GM12878 (cell line): ENCODE measurements around the gene USP21. TPM values are rescaled to one million over a fixed set of nuclear protein-coding genes. Genes with fewer than 3 reads are reported as not detected.

Experiments used
- ATAC-seq: fragments of 200-7000 bp; cut with Tn5 transposase; 3 replicates; pipeline ENCODE4 v1.9.1; 2020; ENCODE audit warnings: mild to moderate bottlenecking, moderate library complexity
- BruUV-seq: library from RNA; stranded (reverse); fragments of 400-500 nt; replicated peaks from 2 replicates; lab custom pipeline; 2021; lab: Mats Ljungman, UMichigan
- CTCF ChIA-PET: fragments of 300-600 bp; sonication (Branson Sonifier 250); formaldehyde crosslinking; extraction: SDS; loops from one replicate; lab custom pipeline; 2021; ENCODE audit warnings: inconsistent platforms; lab: Yijun Ruan, JAX
- POLR2A ChIA-PET: fragments of 350-600 bp; formaldehyde crosslinking; extraction: SDS; loops from one replicate; lab custom pipeline; 2021; ENCODE audit warnings: inconsistent platforms; lab: Charles Lee
- RAD21 ChIA-PET: fragments of 300-600 bp; sonication (Branson Sonifier 250); formaldehyde crosslinking; loops from one replicate; lab custom pipeline; 2023; ENCODE audit warnings: antibody characterized with exemption; ENCODE audit not compliant: unreplicated experiment; lab: Charles Lee
- SMC1A ChIA-PET: fragments of 300-600 bp; sonication (Branson Sonifier 250); formaldehyde crosslinking; loops from one replicate; lab custom pipeline; 2023; ENCODE audit not compliant: unreplicated experiment, uncharacterized antibody; lab: Charles Lee
- DNase-seq: peaks from one replicate; pipeline ENCODE4 v3.0.0-alpha.2; 2011; ENCODE audit warnings: low read depth, low spot score
- FAIRE-seq: peaks from 3 replicates; lab custom pipeline; 2011; peaks lifted over from hg19 to GRCh38; lab: Jason Lieb, UNC
- H2AFZ ChIP-seq: 2 replicates; pipeline ENCODE4 v1.6.0; 2011; ENCODE audit warnings: low read depth, low read length, control low read depth; ENCODE audit not compliant: control insufficient read depth
- H3K27ac ChIP-seq: 2 replicates; pipeline ENCODE4 v1.5.1; 2011; ENCODE audit warnings: control low read depth; ENCODE audit not compliant: control insufficient read depth, insufficient read depth
- H3K27me3 ChIP-seq, 2 experiments: replicated peaks in 1 of 2; 2 replicates each; pipeline versions ENCODE4 v1.6.0 to v1.6.1; 2011; ENCODE audit warnings: low read length in 1 of 2; ENCODE audit not compliant: control insufficient read depth in 2 of 2, insufficient read depth in 2 of 2
- H3K36me3 ChIP-seq, 2 experiments: 2 replicates each; pipeline ENCODE4 v1.5.1; 2011; ENCODE audit warnings: low read length in 1 of 2; ENCODE audit not compliant: control insufficient read depth in 2 of 2, insufficient read depth in 2 of 2
- H3K4me1 ChIP-seq: 2 replicates; pipeline ENCODE4 v1.6.1; 2011; ENCODE audit warnings: mild to moderate bottlenecking, low read length, moderate library complexity, mixed read lengths; ENCODE audit not compliant: control insufficient read depth, insufficient read depth
- H3K4me2 ChIP-seq: 2 replicates; pipeline ENCODE4 v1.6.0; 2011; ENCODE audit warnings: control low read depth; ENCODE audit not compliant: control insufficient read depth, insufficient read depth
- H3K4me3 ChIP-seq: fragments of 200-600 bp; sonication (generic); 2 replicates; pipeline ENCODE4 v1.5.1; 2016
- H3K79me2 ChIP-seq: 2 replicates; pipeline ENCODE4 v1.6.0; 2011; ENCODE audit warnings: low read length; ENCODE audit not compliant: control insufficient read depth, insufficient read depth
- H3K9ac ChIP-seq: 2 replicates; pipeline ENCODE4 v1.8.0; 2011; ENCODE audit warnings: low read length, control low read depth, mixed read lengths; ENCODE audit not compliant: control insufficient read depth, insufficient read depth
- H3K9me3 ChIP-seq: replicated peaks from 3 replicates; pipeline ENCODE4 v1.5.1; 2011; ENCODE audit warnings: mild to moderate bottlenecking, low read length; ENCODE audit not compliant: control insufficient read depth, insufficient read depth
- H4K20me1 ChIP-seq: 2 replicates; pipeline ENCODE4 v1.6.0; 2011; ENCODE audit not compliant: control insufficient read depth, insufficient read depth
- CBX3 ChIP-seq: fragments of 200-600 bp; sonication (generic); IDR thresholded peaks from 2 replicates; pipeline ENCODE4 v1.6.1; 2016; ENCODE audit warnings: low read depth, borderline replicate concordance
- PKNOX1 ChIP-seq: fragments of 450-650 bp; IDR thresholded peaks from 2 replicates; pipeline ENCODE4 v1.6.1; 2016; ENCODE audit warnings: mild to moderate bottlenecking
- POLR2AphosphoS5 ChIP-seq: IDR thresholded peaks from 2 replicates; pipeline ENCODE4 v1.6.1; 2011; ENCODE audit warnings: mild to moderate bottlenecking, low read length, inconsistent platforms
- RAD21 ChIP-seq: IDR thresholded peaks from 2 replicates; pipeline ENCODE4 v1.6.1; 2011; ENCODE audit warnings: mild to moderate bottlenecking, low read depth, low read length, moderate library complexity; ENCODE audit not compliant: insufficient read depth
- SMAD1 ChIP-seq: fragments of 450-650 bp; IDR thresholded peaks from 2 replicates; pipeline ENCODE4 v1.6.1; 2018; ENCODE audit warnings: mild to moderate bottlenecking, low read depth; ENCODE audit not compliant: partially characterized antibody
- ZNF384 ChIP-seq: IDR thresholded peaks from 2 replicates; pipeline ENCODE4 v1.6.1; 2012; ENCODE audit warnings: low read depth, mild to moderate bottlenecking, low read length, improper control_type of control experiment, borderline replicate concordance
- WGBS: methylation state at CpG from one replicate; pipeline ENCODE4 v1.1.6; 2016; ENCODE audit warnings: low lambda C conversion rate; ENCODE audit not compliant: insufficient replicate concordance, insufficient coverage; ENCODE audit errors: missing lambda C conversion rate; 5-methylcytosine and 5-hydroxymethylcytosine counted together
- in situ Hi-C: fragments of 300-500 bp; cut with MboI; formaldehyde crosslinking; loops from 9 replicates; pipeline ENCODE4 v1.14.3; 2018; ENCODE audit warnings: mixed read lengths
- intact Hi-C: fragments of 100-400 bp; cut with micrococcal nuclease; formaldehyde crosslinking; loops from one replicate; pipeline ENCODE4 v1.14.2; 2022; ENCODE audit not compliant: unreplicated experiment
- polyA plus RNA-seq, 11 experiments: library from polyadenylated mRNA; depleted of rRNA in 4 of 11; unstranded in 6 of 11; stranded (reverse) in 5 of 11; fragments of >200 nt; fragmentation: Nextera tagmentation in 4 of 11; fragmentation: Illumina TruSeq in 1 of 11; extraction: Ambion mirVana in 4 of 11; extraction: Trizol in 1 of 11; gene quantifications; 1 replicate in 1 of 11; 2 replicates in 10 of 11; pipeline versions ENCODE4 v1.2.1 to v1.2.3, GENCODE V29; 2011 to 2016; ENCODE audit warnings: inconsistent platforms in 2 of 11, missing spikeins in 2 of 11, low read depth in 1 of 11
- total RNA-seq, 4 experiments: library from RNA; depleted of rRNA in 3 of 4; stranded (reverse); fragments of >200 nt in 3 of 4; fragmentation: Illumina TruSeq in 1 of 4; extraction: Trizol in 1 of 4; gene quantifications; 2 replicates each; pipeline versions ENCODE4 v1.2.1 to v1.2.3, GENCODE V29; 2013 to 2021
- TF ChIP-seq, protein P1 (sequence below): fragments of 150-350 bp; IDR thresholded peaks from 2 replicates; pipeline ENCODE4 v1.6.1; 2016; ENCODE audit warnings: low read depth, low read length
- TF ChIP-seq, protein P2 (sequence below): IDR thresholded peaks from 2 replicates; pipeline ENCODE4 v1.6.1; 2011; ENCODE audit warnings: borderline replicate concordance, low read depth, mild to moderate bottlenecking, moderate library complexity, mixed read lengths, low read length; ENCODE audit not compliant: insufficient read depth; ENCODE audit errors: extremely low read length

Gene USP21
- total and polyA plus RNA-seq, 10 of the 15 experiments (the other 5 are each of a cell fraction or from before 2014, with no cell fraction given): 3.2 to 28.6 (median 16.6) TPM

GRCh38 chr1:161206411-161207140, 47.3 kb downstream of the USP21 start:
- intact Hi-C loops (loop anchor here (5.0 kb wide), 2 partner anchors 86 to 176 kb away; no protein-coding TSS in a partner anchor), in situ Hi-C loops (no loop called here)
- no peak overlapping the region for H3K9ac ChIP-seq

DNA sequence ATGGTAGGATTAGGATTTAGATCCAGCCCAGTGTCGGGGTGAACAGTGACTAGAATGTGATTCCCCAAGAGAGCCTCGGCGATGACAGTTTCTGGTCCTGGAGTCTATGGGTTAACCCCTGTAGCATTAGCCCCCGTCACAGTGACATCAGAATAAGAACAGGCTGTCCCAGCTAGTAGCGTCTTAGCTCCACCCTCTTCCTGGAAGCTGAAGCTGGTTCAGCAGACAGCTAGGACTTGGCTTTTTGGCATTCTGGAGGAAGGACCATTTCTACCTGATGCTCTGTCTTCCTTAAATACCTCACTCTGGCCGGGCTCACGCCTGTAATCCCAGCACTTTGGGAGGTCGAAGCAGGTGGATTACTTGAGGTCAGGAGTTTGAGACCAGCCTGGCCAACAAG, 47.9 kb downstream of the USP21 start:
- 85% methylated on average over 8 of the region's 8 CpGs for WGBS
- in situ Hi-C loops: no loop called here
- RAD21 ChIA-PET: interaction anchor here (1.0 to 6.6 kb wide), 3 partner anchors 19 to 175 kb away, joined by 3 to 72 read pairs (median 5); partner anchors contain the start of gene TOMM40L
- TF ChIP-seq, protein P1, sequence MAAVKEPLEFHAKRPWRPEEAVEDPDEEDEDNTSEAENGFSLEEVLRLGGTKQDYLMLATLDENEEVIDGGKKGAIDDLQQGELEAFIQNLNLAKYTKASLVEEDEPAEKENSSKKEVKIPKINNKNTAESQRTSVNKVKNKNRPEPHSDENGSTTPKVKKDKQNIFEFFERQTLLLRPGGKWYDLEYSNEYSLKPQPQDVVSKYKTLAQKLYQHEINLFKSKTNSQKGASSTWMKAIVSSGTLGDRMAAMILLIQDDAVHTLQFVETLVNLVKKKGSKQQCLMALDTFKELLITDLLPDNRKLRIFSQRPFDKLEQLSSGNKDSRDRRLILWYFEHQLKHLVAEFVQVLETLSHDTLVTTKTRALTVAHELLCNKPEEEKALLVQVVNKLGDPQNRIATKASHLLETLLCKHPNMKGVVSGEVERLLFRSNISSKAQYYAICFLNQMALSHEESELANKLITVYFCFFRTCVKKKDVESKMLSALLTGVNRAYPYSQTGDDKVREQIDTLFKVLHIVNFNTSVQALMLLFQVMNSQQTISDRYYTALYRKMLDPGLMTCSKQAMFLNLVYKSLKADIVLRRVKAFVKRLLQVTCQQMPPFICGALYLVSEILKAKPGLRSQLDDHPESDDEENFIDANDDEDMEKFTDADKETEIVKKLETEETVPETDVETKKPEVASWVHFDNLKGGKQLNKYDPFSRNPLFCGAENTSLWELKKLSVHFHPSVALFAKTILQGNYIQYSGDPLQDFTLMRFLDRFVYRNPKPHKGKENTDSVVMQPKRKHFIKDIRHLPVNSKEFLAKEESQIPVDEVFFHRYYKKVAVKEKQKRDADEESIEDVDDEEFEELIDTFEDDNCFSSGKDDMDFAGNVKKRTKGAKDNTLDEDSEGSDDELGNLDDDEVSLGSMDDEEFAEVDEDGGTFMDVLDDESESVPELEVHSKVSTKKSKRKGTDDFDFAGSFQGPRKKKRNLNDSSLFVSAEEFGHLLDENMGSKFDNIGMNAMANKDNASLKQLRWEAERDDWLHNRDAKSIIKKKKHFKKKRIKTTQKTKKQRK: no peak
- TF ChIP-seq CBX3: no peak
- no peak for TF ChIP-seq RAD21
- no peak for TF ChIP-seq PKNOX1
- TF ChIP-seq SMAD1: no peak
- TF ChIP-seq, protein P2, sequence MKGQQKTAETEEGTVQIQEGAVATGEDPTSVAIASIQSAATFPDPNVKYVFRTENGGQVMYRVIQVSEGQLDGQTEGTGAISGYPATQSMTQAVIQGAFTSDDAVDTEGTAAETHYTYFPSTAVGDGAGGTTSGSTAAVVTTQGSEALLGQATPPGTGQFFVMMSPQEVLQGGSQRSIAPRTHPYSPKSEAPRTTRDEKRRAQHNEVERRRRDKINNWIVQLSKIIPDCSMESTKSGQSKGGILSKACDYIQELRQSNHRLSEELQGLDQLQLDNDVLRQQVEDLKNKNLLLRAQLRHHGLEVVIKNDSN: no peak
- no peak for TF ChIP-seq POLR2AphosphoS5

More at GRCh38 chr1:161206411-161207140, 47.3 kb downstream of the USP21 start:
- DNase-seq (no peak), FAIRE-seq (no peak), ATAC-seq (no peak)
- no peak overlapping the region for H3K4me2 ChIP-seq
- no peak overlapping the region for H3K27ac ChIP-seq
- ChIA-PET CTCF (interaction anchor here (0.8 to 13.6 kb wide), 8 partner anchors 12 to 177 kb away, joined by 3 to 385 read pairs (median 10); partner anchors contain the start of genes APOA2, FCER1G, PPOX and TOMM40L), RAD21 (interaction anchor here (1.0 to 6.6 kb wide), 3 partner anchors 19 to 176 kb away, joined by 3 to 72 read pairs (median 5); partner anchors contain the start of gene TOMM40L), POLR2A (interaction anchor here (1.0 to 1.6 kb wide), 5 partner anchors 12 to 53 kb away, joined by 3 to 4 read pairs (median 4); partner anchors contain the start of genes PCP4L1, TOMM40L and UFC1), SMC1A (interaction anchor here (0.6 to 8.1 kb wide), 9 partner anchors 11 to 333 kb away, joined by 3 to 66 read pairs (median 8); partner anchors contain the start of gene TOMM40L)
- no peaks in the 10 kb centered on the region for H3K27me3 ChIP-seq
- peaks cover 9 to 27% of the 10 kb centered on the region in 2 experiments; a peak in 3 of 4 replicates for H3K36me3 ChIP-seq
- H3K4me3 ChIP-seq: no peak overlapping the region
- no peaks in the 10 kb centered on the region for H3K9me3 ChIP-seq
- H2AFZ ChIP-seq: no peak overlapping the region
- H3K4me1 ChIP-seq: peaks cover 10% of the 10 kb centered on the region
- TF ChIP-seq ZNF384: no peak
- H3K79me2 ChIP-seq: peaks cover 20% of the 10 kb centered on the region
- no peaks in the 10 kb centered on the region for H4K20me1 ChIP-seq
- WGBS: 90% methylated on average over 12 of the region's 12 CpGs
- BruUV-seq: no TSS peak

More for the DNA sequence above, 47.9 kb downstream of the USP21 start:
- no TSS peak for BruUV-seq
- ATAC-seq (no peak), FAIRE-seq (no peak), DNase-seq (no peak)
- H3K9me3 ChIP-seq: no peaks in the 10 kb centered on the region
- peaks cover 10% of the 10 kb centered on the region for H3K4me1 ChIP-seq
- H3K4me3 ChIP-seq: no peak overlapping the region
- peaks cover 10 to 31% of the 10 kb centered on the region in 2 experiments; a peak in 3 of 4 replicates for H3K36me3 ChIP-seq
- ChIA-PET POLR2A (interaction anchor here (1.0 to 1.6 kb wide), 4 partner anchors 12 to 54 kb away, joined by 3 to 4 read pairs (median 4); partner anchors contain the start of genes TOMM40L and UFC1), CTCF (interaction anchor here (0.8 to 13.6 kb wide), 7 partner anchors 13 to 176 kb away, joined by 3 to 385 read pairs (median 16); partner anchors contain the start of genes APOA2, FCER1G, PPOX and TOMM40L), SMC1A (interaction anchor here (0.7 to 8.1 kb wide), 5 partner anchors 14 to 333 kb away, joined by 3 to 66 read pairs (median 55); partner anchors contain the start of gene TOMM40L)
- H3K79me2 ChIP-seq: peaks cover 17% of the 10 kb centered on the region
- H3K4me2 ChIP-seq: no peak overlapping the region
- H3K27ac ChIP-seq: no peak overlapping the region
- no peaks in the 10 kb centered on the region for H3K27me3 ChIP-seq
- no peak overlapping the region for H3K9ac ChIP-seq
- intact Hi-C loops: loop anchor here (5.0 kb wide), 2 partner anchors 85 to 175 kb away; no protein-coding TSS in a partner anchor
- no peak overlapping the region for H2AFZ ChIP-seq
- H4K20me1 ChIP-seq: no peaks in the 10 kb centered on the region
